Measurements from ENCODE around the gene KRT73.

Gene KRT73

DNA sequence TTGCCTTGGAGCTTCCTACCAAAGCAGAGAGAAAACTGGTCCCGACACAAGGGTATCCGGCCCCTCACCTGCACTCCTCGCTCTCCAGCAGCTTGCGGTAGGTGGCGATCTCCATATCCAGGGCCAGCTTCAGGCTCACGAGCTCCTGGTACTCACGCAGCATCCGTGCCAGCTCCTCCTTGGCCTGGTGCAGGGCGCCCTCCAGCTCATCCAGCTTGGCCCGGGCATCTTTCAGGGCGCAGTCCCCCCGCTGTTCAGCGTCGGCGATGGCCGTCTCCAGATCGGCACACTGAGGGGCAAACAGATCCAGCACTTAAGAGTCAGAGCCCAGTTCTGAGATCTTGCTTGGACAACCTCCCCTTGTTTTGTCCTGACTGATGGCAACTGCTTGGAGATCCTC, 30.8 kb downstream of the KRT73 start:
- FAIRE-seq (no peak), DNase-seq (ENCODE audit: insufficient read length, low spot score) (no peak)
- no peak for TF ChIP-seq POLR2A (IDR thresholded peaks at IDR 0.05; ENCODE audit: low read depth, low read length)

DNA sequence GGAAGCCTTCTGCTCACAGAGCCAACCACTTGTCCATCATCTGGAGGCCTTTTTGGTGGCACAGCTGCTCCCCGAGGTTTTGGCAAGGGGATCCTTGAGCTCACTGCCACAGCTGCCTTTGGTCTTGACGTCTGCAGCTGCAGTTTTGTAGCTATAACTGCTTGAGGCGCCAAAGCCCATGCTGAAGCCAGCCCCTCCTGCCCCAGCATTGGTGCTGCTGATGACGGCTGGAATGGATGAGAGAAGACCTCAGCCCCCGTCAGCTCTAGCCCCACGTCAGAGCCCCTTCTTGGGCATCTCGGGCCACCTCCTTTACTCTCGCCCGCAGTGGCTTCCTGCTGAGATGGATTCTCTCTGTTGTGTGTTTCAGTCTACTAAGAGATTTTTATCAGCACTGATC, 32.4 kb downstream of the KRT73 start:
- no peak for TF ChIP-seq POLR2A (IDR thresholded peaks at IDR 0.05; ENCODE audit: low read depth, low read length)
- FAIRE-seq, result no peak
- DNase-seq (ENCODE audit: insufficient read length, low spot score), result no peak

DNA sequence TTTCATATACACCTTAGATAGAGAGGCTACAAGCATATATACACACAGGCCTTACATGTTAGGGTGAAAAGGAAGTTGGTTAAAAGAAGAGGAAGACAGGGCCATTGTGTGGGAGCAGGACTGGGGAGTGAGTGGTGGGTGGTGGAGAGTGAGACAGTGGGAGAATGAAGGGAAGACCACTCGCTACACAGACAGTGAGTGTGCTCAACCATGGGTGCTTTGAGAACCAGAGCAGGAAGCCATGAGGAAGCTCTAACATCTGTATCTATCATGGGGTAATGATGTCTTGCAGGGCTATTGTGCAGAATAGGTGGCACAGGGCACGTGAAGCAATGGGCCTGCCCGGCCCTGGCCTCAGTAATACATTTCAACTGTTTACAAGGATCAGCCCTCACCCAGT, 33.3 kb downstream of the KRT73 start:
- DNase-seq (ENCODE audit: insufficient read length, low spot score), result no peak
- TF ChIP-seq POLR2A (IDR thresholded peaks at IDR 0.05; ENCODE audit: low read depth, low read length), result no peak

DNA sequence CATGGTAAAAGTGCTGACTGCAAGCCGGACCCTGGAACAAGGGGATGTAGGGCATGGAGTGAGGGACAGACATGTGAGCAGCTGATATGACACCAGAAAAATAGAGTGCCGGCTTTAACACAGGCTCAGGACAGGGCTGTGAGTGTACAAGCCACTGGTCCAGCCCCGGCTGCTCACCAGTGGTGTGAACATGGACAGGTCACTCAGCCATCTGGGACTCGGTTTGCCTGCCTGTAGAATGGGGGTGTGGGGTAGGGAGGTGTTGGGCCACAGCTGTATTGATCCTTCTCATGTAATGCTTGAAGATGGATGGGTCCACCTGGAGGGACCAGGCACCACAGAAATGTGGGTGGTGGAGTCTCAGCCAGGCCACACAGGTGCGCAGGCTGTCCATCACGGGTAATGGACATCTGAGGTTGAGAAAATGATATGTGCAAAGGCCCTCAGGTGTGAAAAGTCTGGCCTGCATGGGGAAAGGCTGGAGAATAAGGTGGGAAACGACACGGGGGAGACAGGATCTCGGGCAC, 34.1 kb downstream of the KRT73 start:
- no peak for TF ChIP-seq POLR2A (IDR thresholded peaks at IDR 0.05; ENCODE audit: low read depth, low read length)
- no peak for FAIRE-seq
- DNase-seq (ENCODE audit: insufficient read length, low spot score), result no peak

More for the DNA sequence above, 33.3 kb downstream of the KRT73 start:
- FAIRE-seq, result no peak

DNA sequence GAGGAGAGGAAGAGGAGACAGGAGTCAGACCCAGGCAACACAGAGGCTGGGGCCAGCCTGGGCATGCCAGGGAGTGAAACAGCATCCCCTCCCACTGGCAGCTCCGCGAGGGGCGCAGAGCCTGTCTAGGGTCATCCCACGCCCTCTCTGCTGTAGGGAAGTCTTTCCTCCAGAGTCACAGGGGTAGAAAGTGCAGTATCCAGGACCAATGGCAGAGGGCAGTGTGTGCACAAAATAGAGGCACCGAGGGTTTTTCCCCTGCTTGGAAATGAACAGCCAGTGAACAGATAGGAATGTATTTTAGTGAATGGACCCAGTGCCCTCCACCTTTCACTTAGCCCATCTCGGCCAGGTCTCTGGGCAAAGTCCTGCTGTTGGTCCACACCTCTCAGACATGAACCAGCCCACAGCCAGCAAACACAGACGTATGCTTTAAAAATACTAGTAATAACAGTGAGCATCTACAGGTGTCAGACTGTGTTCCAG, 35.3 kb downstream of the KRT73 start:
- no peak for TF ChIP-seq POLR2A (IDR thresholded peaks at IDR 0.05; ENCODE audit: low read depth, low read length)
- DNase-seq (ENCODE audit: insufficient read length, low spot score), result peak; percentile 77
- no peak for FAIRE-seq

DNA sequence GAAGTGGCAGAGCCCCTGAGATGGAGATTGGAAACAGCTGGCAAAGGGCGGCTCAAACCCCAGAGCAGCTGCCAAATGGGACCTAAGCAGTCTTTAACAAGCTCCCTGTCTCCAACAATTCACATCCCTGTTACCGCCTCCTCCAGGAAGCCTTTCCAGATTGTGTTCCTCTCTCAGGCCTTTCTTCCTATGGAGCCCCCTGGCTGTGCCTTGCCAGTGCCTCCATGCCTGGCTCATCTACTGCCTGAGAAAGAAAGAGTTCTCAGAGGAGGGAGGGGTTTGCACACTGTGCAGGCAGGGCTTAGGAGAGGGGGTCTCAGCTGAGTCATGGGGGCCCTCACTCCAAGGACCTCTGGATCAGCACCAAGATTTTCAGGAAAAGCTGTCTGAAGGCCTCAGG, 35.9 kb downstream of the KRT73 start:
- TF ChIP-seq POLR2A (IDR thresholded peaks at IDR 0.05; ENCODE audit: low read depth, low read length), result no peak
- FAIRE-seq, result no peak
- no peak for DNase-seq (ENCODE audit: insufficient read length, low spot score)

DNA sequence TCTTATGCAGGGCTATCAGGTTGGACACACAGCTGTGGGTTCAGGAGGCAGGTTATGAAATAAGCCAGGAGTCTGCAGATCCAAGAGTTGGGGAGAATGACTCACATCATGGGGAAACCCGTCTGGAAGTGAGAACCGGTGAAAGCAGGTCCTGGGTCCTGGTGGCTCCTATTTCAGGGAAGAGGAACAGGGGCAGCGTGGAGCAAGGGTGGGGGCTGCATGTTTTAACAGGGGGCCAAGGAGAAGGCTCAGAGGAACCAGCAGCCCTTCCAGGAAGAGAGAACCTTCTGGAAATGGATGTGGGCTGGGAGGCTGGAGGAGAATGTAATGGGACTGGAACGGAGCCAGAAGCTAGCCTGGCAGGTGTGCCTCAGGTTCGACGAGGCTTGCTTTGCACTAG, 36.9 kb downstream of the KRT73 start:
- DNase-seq (ENCODE audit: insufficient read length, low spot score), result peak; percentile 28
- no peak for TF ChIP-seq POLR2A (IDR thresholded peaks at IDR 0.05; ENCODE audit: low read depth, low read length)
- FAIRE-seq, result no peak

DNA sequence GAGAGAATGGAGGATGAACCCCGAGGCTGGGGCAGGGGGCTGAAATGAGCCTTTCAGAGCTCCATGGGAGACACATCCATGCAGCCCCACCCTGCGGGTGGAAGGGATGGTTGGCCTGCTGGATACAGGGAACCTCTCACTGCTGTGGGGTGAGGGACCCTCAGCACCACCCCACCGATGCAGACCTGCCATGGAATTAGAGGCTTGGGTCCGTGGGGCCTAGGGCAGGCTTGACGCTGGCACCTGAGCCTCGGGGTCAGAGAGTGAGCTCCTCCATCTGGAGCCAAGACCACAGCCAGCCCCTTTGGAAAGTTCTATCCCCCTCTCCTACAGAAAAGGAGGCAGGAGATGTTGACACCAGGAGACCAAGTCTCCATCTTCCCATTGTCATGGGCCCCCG, 37.3 kb downstream of the KRT73 start:
- TF ChIP-seq POLR2A (IDR thresholded peaks at IDR 0.05; ENCODE audit: low read depth, low read length), result no peak
- FAIRE-seq (no peak), DNase-seq (ENCODE audit: insufficient read length, low spot score) (no peak)

DNA sequence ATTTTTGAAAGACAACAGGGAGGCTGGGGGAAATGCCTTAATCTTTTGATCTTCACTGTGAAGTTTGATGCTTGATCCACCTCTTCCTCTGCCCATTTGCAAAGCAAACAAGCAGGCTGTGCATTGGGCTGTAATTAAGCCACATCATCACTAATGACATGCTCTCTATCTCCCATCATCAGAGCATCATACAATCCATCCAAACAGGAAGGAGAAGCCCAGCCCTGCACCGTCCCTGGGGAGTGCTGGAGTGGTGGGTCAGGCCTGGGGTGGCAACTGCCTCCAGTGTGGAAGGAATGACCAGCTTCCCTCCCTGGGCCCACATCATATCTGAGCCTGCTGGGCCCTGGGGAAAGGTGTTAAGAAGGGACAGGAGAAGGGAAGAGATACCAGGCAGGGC, 37.9 kb downstream of the KRT73 start:
- no peak for TF ChIP-seq POLR2A (IDR thresholded peaks at IDR 0.05; ENCODE audit: low read depth, low read length)
- FAIRE-seq (no peak), DNase-seq (ENCODE audit: insufficient read length, low spot score) (no peak)

DNA sequence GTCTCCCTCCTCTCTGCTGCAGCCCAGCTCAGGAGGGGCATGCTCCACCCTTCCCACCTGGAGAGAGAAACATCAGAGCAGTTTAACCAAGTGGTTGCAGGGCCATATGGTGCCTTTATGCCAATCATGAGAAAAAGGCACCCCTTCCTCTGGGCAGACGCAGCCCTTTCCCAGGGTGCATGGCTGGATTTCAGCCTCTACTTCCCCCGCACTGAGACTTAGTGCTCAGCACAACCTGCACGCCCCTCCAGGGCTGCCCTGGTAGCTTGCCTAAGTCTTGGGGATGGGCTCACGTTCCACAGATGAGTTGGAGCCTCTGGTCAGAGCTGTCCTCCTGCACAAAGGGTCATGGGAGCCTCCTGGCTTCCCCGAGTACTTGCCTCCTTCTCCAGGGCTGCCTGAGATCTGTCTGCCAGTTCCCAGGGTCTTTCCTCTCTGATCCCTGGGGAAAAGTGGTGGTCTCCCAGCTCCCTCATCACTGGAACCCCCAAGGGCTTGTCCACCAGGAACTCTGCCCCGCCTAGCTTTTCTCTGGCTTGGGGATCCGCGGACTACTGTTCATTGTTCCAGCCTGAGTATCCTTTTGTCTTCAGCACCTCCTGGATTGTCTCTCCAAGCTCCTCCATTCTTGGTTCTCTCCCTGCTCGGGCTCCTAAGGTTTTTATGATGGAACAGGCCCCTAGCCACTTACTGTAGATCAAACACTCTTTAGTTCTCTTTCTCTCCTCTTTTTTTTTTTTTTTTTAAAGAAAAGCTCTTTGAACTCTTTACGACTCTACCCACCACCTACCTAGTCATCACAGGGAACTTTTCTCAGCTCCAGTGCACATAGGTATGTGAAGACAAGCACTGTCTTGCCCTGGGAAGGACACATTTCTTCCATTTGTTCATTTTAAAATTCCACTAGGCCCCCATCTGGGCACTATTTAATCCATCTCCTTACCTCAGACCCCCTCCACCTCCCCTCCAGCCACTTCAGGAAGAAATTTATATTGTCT, 38.6 kb downstream of the KRT73 start:
- DNase-seq (ENCODE audit: insufficient read length, low spot score), result no peak
- FAIRE-seq, result no peak
- TF ChIP-seq POLR2A (IDR thresholded peaks at IDR 0.05; ENCODE audit: low read depth, low read length), result no peak

DNA sequence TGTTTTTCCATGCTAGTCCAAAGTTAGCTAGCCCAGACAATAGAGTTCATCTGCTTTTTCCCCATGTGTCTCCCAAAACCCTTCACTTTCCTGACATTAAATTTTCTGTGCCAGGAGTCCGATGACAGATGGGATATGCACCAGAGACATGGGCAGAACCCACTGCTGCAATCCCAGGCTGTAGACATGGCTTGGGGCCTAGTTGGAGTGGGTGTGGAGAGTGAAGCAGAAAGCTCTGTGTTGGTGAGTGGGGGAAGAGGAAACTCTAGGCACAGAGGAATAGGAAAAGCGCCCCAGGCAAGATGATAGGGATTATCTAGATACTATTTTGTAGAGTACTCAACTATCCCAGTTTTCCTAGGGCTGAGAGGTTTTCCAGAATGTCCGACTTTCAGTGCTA, 39.9 kb downstream of the KRT73 start:
- TF ChIP-seq POLR2A (IDR thresholded peaks at IDR 0.05; ENCODE audit: low read depth, low read length), result no peak
- no peak for FAIRE-seq
- no peak for DNase-seq (ENCODE audit: insufficient read length, low spot score)

DNA sequence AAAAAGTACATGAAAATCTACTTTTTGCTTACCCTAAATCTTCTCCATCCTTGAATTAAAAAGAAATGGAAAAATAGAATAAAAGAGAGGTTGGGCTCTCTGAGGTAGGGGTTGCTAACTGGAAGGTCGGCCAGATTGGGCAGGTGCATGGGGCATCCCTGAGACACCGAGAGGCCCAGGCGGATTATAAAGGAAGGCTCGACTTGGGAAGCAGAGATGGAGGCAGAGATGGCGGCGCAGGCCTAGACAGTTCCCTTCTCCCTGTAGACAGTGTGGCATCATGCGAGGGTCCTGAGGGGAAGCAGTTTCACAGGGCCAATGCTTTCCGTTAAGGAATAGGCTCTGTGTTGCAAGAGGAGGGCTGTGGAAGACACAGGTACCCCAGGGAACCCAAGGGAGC, 41.0 kb downstream of the KRT73 start:
- no peak for FAIRE-seq
- no peak for DNase-seq (ENCODE audit: insufficient read length, low spot score)
- no peak for TF ChIP-seq POLR2A (IDR thresholded peaks at IDR 0.05; ENCODE audit: low read depth, low read length)

DNA sequence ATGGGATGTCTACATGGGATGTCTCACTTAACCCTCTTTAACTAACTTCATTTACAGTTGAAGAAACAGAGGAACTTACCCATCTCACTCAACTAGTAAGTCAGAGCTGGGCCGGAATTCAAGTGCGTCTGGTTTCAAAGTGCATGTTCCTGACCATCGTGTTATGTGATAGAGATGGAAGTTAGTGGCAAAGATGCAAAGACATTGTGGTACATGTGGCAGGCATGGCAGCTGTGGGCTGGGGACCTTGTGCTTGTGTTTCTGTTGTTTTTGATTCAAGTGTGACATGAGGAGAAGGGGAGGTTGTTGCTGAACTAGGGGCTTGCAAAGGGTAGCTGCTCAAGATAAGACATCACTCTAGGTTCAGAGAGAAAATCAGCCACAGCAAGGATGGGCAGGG, 42.4 kb downstream of the KRT73 start:
- FAIRE-seq, result no peak
- TF ChIP-seq POLR2A (IDR thresholded peaks at IDR 0.05; ENCODE audit: low read depth, low read length), result no peak

DNA sequence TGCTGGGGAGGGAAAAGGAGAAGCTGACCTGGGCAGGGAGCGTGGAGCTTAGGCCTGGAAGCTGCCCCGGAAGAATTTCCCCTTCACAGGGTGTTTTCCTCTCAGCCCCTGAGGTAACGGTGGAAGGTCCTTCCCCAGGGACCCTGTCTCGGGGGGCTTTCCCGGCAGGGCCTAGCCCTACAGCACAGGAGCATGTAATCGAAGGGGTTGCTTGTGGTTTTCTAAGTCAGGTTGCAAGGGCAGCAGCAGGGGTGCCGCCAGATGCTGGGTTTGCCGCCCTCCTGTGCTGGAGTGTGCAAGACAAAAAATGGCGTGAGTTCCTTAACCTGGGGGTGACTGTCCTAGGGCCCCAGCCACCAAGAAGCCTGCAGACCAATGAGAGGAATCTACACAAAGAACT, 43.1 kb downstream of the KRT73 start:
- FAIRE-seq, result no peak
- no peak for TF ChIP-seq POLR2A (IDR thresholded peaks at IDR 0.05; ENCODE audit: low read depth, low read length)
- no peak for DNase-seq (ENCODE audit: insufficient read length, low spot score)

More for the DNA sequence above, 42.4 kb downstream of the KRT73 start:
- DNase-seq (ENCODE audit: insufficient read length, low spot score), result no peak

DNA sequence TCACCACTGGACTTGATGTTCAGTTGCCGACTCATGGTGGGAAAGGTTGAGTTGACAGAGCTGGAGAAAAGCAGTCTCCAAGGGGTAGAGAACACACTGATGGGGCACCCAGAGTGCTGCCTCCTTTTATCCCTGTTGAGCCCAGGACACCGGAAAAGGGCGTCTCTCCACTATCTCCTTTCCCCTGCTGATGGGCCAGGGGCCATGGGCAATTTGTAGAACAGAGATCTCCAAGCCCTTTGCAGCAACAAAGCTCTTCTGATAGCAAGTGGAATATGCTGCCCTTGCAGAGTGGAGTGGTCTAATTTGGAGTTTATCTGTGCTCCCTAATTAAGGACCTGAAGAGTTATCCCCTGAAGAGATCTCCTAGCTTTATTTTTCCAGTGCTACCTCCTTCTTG, 44.6 kb downstream of the KRT73 start, which contains the start of gene KRT74:
Gene KRT74 (minus strand): TSS at position 101 of the 400 bp plus-strand sequence. CDS start 66 bp downstream, at position 35.
- DNase-seq (ENCODE audit: insufficient read length, low spot score), result no peak
- TF ChIP-seq POLR2A (IDR thresholded peaks at IDR 0.05; ENCODE audit: low read depth, low read length), result no peak
- FAIRE-seq, result no peak
